GM18505 (cell line): ENCODE data around the gene NISCH.
"Not testable (repeated sequence)": the region's sequence is repeated elsewhere in the genome, so short reads cannot be mapped to it uniquely, and the experiment has no call there.

Experiments
- ATAC-seq: cut with Tn5 transposase; IDR thresholded peaks from one replicate; pipeline ENCODE4 v1.9.1; 2021; ENCODE audit not compliant: unreplicated experiment
- POLR2A ChIP-seq: IDR thresholded peaks from 4 replicates; pipeline ENCODE4 v1.6.1; 2011; ENCODE audit warnings: borderline replicate concordance; ENCODE audit not compliant: insufficient read depth, insufficient read length; ENCODE audit errors: extremely low read depth

The NISCH gene

DNA sequence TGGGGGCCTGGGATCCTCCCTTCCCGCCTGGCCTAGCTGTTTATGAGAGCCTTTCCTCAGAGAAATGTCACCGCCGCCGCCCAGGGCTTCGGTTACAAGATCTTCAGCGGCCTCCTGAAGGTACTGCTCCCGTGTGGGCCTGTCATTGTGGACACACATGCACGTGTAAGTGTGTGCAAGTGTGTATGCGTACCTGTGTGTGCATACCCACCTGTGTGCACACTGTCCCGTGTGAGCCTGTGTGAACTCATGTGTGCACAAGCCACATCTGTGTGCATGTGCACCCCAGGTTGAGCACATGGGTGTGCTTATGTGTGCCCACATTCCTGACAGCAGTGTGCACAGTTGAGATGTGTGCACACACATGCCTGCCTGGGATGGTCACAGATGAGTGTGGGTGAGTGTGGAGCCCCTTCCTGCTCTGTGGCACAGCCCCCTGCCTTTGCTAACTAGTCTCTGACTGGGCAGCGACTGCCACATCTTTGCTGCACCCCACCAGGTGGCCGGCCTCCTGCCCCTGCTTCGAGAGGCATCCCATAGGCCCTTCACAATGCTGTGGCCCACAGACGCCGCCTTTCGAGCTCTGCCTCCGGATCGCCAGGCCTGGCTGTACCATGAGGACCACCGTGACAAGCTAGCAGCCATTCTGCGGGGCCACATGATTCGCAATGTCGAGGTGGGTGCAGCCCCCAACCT, 64.2 kb downstream of the NISCH start:
- no peak for TF ChIP-seq POLR2A
- ATAC-seq = no peak

DNA sequence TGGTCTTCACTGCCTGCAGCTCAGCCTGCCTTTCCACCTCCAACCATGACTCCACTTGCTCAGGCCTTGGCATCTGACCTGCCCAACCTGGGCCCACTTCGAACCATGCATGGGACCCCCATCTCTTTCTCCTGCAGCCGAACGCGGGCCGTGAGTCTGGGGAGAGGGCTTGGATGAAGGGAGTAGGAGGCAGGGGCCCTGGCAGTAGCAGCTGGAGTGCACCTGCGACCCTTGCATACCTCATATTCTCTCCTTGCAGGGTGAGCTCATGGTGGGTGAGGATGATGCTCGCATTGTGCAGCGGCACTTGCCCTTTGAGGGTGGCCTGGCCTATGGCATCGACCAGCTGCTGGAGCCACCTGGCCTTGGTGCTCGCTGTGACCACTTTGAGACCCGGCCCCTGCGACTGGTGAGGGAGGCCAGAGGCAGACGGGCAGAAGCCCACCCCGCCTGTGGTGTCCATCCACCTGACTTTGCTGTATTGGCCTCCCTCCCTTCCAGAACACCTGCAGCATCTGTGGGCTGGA, 64.8 kb downstream of the NISCH start:
- ATAC-seq = no peak
- no peak for TF ChIP-seq POLR2A

DNA sequence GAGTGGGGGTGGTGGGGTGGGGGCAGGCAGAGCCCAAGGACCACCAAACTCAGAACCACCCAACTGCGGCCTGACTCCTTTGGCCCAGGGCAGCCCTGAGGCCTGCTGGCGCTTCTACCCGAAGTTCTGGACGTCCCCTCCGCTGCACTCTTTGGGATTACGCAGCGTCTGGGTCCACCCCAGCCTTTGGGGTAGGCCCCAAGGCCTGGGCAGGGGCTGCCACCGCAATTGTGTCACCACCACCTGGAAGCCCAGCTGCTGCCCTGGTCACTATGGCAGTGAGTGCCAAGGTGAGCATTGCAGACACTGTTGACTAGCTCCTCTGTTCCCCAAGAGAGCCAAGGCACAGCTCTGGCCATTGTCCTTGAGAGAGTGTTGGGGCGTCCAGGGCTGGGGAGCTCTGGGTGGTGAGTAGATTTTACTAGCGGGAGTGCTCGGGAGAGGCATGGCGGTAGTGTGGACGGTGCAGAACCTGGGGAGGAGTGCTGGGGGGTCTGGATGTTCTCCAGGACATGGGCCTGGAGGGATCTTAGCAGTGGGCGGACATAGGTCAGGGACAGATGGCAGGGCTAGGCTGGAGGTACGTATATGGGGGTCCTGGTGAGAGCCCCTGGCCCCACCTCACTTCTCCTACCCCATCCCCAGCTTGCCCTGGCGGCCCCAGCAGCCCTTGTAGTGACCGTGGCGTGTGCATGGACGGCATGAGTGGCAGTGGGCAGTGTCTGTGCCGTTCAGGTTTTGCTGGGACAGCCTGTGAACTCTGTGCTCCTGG, 65.5 kb downstream of the NISCH start:
- ATAC-seq = no peak
- TF ChIP-seq POLR2A = no peak

DNA sequence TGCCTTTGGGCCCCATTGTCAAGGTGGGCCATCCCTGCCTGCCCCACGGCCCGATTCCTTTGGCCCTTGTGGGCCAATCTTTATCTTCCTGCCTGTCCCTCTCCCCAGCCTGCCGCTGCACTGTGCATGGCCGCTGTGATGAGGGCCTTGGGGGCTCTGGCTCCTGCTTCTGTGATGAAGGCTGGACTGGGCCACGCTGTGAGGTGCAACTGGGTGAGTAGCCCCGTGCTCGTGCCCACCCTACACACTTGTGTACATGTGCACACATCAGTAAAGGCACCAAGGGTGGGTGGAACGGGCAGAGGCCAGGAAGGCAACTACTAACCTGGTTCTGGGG, 66.1 kb downstream of the NISCH start:
- no peak for TF ChIP-seq POLR2A
- no peak for ATAC-seq

DNA sequence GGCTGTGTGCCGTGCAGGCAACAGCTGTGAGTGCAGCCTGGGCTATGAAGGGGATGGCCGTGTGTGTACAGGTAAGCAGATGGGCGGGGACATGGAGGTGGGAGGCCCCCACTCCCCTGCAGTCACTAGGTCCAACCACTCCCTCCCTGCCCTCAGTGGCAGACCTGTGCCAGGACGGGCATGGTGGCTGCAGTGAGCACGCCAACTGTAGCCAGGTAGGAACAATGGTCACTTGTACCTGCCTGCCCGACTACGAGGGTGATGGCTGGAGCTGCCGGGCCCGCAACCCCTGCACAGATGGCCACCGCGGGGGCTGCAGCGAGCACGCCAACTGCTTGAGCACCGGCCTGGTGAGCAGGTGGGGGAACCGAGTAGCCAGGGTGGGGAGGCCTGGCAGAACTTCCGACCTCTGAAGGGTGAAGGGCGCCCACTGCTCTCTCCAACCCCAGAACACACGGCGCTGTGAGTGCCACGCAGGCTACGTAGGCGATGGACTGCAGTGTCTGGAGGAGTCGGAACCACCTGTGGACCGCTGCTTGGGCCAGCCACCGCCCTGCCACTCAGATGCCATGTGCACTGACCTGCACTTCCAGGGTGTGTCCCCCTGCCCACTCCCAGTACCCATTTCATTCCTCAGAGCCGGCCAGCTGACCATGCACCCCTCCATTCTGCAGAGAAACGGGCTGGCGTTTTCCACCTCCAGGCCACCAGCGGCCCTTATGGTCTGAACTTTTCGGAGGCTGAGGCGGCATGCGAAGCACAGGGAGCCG, 66.7 kb downstream of the NISCH start:
- no peak for ATAC-seq
- no peak for TF ChIP-seq POLR2A

GRCh38 chr3:52522651-52523251, 67.3 kb downstream of the NISCH start:
- TF ChIP-seq POLR2A = no peak
- ATAC-seq = no peak

DNA sequence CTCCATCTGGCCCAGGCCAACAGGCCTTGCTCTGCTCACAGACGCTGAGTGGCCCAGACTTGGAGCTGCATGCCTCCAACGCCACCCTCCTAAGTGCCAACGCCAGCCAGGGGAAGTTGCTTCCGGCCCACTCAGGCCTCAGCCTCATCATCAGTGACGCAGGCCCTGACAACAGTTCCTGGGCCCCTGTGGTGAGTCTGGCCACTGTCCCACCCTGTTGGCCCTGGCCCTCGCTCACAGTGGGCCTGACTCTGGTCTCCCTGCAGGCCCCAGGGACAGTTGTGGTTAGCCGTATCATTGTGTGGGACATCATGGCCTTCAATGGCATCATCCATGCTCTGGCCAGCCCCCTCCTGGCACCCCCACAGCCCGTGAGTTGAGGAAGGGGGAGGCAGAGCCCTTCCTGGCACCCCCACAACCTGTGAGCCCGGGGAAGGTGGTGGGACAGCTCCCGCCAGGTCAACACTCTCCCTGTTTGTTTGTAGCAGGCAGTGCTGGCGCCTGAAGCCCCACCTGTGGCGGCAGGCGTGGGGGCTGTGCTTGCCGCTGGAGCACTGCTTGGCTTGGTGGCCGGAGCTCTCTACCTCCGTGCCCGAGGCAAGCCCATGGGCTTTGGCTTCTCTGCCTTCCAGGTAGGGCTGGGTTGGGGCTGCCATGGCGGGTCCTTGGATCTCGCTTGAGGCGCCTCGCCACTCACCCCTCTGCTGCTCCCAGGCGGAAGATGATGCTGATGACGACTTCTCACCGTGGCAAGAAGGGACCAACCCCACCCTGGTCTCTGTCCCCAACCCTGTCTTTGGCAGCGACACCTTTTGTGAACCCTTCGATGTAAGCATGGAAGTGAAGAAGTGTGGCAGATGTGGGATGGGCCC, 68.2 kb downstream of the NISCH start:
- no peak for ATAC-seq
- TF ChIP-seq POLR2A = no peak

DNA sequence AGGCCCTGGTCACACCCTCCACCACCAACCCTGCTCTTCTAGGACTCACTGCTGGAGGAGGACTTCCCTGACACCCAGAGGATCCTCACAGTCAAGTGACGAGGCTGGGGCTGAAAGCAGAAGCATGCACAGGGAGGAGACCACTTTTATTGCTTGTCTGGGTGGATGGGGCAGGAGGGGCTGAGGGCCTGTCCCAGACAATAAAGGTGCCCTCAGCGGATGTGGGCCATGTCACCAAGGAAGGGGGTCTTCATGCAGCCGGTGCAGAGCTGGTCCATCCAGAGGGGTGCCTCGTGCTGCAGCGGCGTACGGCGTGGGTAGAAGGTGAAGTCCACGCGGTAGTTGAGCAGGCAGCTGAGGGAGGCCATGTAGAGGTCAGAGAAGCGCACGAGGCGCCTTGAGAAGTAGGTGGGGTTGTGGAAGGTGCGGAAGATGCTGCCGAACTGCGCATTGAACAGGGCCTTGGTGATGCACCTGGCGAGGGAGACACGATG, 68.9 kb downstream of the NISCH start:
- no peak for ATAC-seq
- TF ChIP-seq POLR2A = no peak

GRCh38 chr3:52524752-52525679, 69.6 kb downstream of the NISCH start:
- ATAC-seq = no peak

GRCh38 chr3:52525680-52526561, 70.5 kb downstream of the NISCH start:
- no peak for ATAC-seq
- no peak for TF ChIP-seq POLR2A

More at GRCh38 chr3:52524752-52525679, 69.6 kb downstream of the NISCH start:
- TF ChIP-seq POLR2A = no peak

DNA sequence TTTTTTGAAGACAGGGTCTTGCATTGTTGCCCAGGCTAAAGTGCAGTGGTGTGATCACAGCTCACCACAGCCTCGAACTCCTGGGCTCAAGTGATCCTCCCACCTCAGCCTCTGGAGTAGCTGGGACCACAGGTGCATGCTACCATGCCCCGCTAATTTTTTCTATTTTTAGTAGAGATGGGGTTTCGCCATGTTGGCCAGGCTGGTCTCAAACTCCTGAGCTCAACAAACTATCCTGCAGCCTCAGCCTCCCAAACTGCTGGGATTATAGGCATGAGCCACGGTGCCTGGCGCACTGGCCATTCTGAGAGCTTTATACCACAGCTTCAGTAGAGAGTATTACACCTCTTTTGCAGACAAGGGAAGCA, 71.3 kb downstream of the NISCH start:
- not testable (repeated sequence) for ATAC-seq
